MM.1S (cell line): ENCODE data around the gene NOVA1.

ENCODE experiments used
- EZH2 ChIP-seq: fragments of 300-600 bp; sonication (generic); optimal IDR thresholded peaks from 2 replicates; pipeline ENCODE3; 2017; ENCODE audit warnings: low read depth, mild to moderate bottlenecking, antibody characterized with exemption, low read length, mixed read lengths
- EZH2phosphoT487 ChIP-seq: fragments of 300-600 bp; sonication (generic); IDR thresholded peaks from 2 replicates; pipeline ENCODE4 v1.6.1; 2018; ENCODE audit warnings: antibody characterized with exemption, low read length
- TF ChIP-seq, protein P1 (sequence below): fragments of 300-600 bp; sonication (generic); IDR thresholded peaks from 2 replicates; pipeline ENCODE4 v1.5.1; 2016; ENCODE audit warnings: antibody characterized with exemption, low read length, mixed read lengths

DNA sequence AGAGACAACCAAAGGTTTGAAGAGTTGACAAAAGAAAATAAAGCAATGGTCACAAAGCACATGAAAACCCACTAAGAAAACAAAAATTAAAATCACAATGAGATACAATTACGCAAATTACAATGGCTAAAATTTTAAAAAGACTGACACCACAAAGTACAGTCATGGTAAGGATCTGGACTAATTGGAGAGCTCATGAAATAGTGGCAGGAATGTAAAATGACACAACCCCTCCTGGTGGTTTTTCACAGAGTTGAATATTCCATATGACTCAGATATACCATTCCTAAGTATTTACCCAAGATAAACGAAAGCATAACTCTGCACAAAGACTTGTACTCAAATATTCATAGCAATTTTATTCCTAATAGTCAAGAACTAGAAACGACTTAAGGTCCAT is 65.9 kb downstream of the NOVA1 start:
- TF ChIP-seq, protein P1, sequence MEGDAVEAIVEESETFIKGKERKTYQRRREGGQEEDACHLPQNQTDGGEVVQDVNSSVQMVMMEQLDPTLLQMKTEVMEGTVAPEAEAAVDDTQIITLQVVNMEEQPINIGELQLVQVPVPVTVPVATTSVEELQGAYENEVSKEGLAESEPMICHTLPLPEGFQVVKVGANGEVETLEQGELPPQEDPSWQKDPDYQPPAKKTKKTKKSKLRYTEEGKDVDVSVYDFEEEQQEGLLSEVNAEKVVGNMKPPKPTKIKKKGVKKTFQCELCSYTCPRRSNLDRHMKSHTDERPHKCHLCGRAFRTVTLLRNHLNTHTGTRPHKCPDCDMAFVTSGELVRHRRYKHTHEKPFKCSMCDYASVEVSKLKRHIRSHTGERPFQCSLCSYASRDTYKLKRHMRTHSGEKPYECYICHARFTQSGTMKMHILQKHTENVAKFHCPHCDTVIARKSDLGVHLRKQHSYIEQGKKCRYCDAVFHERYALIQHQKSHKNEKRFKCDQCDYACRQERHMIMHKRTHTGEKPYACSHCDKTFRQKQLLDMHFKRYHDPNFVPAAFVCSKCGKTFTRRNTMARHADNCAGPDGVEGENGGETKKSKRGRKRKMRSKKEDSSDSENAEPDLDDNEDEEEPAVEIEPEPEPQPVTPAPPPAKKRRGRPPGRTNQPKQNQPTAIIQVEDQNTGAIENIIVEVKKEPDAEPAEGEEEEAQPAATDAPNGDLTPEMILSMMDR = no peak
- TF ChIP-seq EZH2 (no peak), EZH2phosphoT487 (no peak)
